K562 (cell line): Measurements from ENCODE around the gene TTLL10. TPM values are rescaled to one million over a fixed set of nuclear protein-coding genes. Genes with fewer than 3 reads are reported as not detected.

Experiments
- ASH1L ChIP-seq: fragments of 450-650 bp; IDR thresholded peaks from 2 replicates; pipeline ENCODE4 v1.6.1; 2018; ENCODE audit warnings: borderline replicate concordance, mild to moderate bottlenecking, low read depth; ENCODE audit not compliant: partially characterized antibody
- BHLHE40 ChIP-seq: IDR thresholded peaks from 2 replicates; pipeline ENCODE4 v1.6.1; 2011; ENCODE audit warnings: low read length, improper control_type of control experiment
- CAMTA2 ChIP-seq: fragments of 250-450 bp; sonication (Bioruptor Pico); conservative IDR thresholded peaks from 2 replicates; pipeline ENCODE4 v1.5.1; 2022
- CBX3 ChIP-seq, 2 experiments: IDR thresholded peaks; 1 replicate in 1 of 2; 2 replicates in 1 of 2; pipeline ENCODE4 v1.6.1; 2012; ENCODE audit warnings: inconsistent platforms in 2 of 2, low read length in 2 of 2, borderline replicate concordance in 1 of 2, control low read depth in 1 of 2
- ELF1 ChIP-seq: fragments of 200-800 bp; sonication (Bioruptor generic); IDR thresholded peaks from 2 replicates; pipeline ENCODE4 v1.6.1; 2016; ENCODE audit warnings: missing genetic modification characterization, missing compliant biosample characterization
- FOXJ3 ChIP-seq: sonication (generic); formaldehyde crosslinking; IDR thresholded peaks from 2 replicates; pipeline ENCODE4 v1.4.0; 2020; ENCODE audit warnings: mild to moderate bottlenecking, missing genetic modification reagents
- KLF6 ChIP-seq: fragments of 250-450 bp; sonication (Bioruptor Pico); IDR thresholded peaks from 2 replicates; pipeline ENCODE4 v1.4.0; 2020; ENCODE audit warnings: mild to moderate bottlenecking, moderate library complexity, borderline replicate concordance
- MTA2 ChIP-seq: fragments of 450-650 bp; IDR thresholded peaks from 2 replicates; pipeline ENCODE4 v1.6.1; 2016; ENCODE audit warnings: low read depth
- SETDB1 ChIP-seq: IDR thresholded peaks from one replicate; pipeline ENCODE4 v1.6.1; 2012; ENCODE audit warnings: low read length, control low read depth, inconsistent platforms
- SMARCB1 ChIP-seq: IDR thresholded peaks from 2 replicates; pipeline ENCODE4 v1.6.1; 2011; ENCODE audit warnings: improper control_type of control experiment, low read depth; ENCODE audit not compliant: insufficient read length
- SUPT5H ChIP-seq: fragments of 450-650 bp; IDR thresholded peaks from 2 replicates; pipeline ENCODE4 v1.6.1; 2016
- ZBTB7A ChIP-seq: IDR thresholded peaks from 2 replicates; pipeline ENCODE4 v1.6.1; 2011; ENCODE audit warnings: low read depth, mild to moderate bottlenecking, low read length, moderate library complexity, borderline replicate concordance; ENCODE audit not compliant: control insufficient read depth
- ZNF239 ChIP-seq: fragments of 250-450 bp; sonication (Bioruptor Pico); IDR thresholded peaks from 2 replicates; pipeline ENCODE4 v1.4.0; 2020; ENCODE audit warnings: mild to moderate bottlenecking
- ZNF280A ChIP-seq: fragments of 450-650 bp; IDR thresholded peaks from 2 replicates; pipeline ENCODE4 v1.6.1; 2018; ENCODE audit warnings: mild to moderate bottlenecking, low read depth; ENCODE audit not compliant: partially characterized antibody
- ZNF561 ChIP-seq: fragments of 450-650 bp; formaldehyde crosslinking; conservative IDR thresholded peaks from 2 replicates; pipeline ENCODE4 v1.4.0; 2020; ENCODE audit warnings: mild to moderate bottlenecking, moderate library complexity
- polyA plus RNA-seq, 8 experiments: library from polyadenylated mRNA; depleted of rRNA in 4 of 8; stranded (reverse) in 5 of 8; unstranded in 3 of 8; fragments of >200 nt; fragmentation: Nextera tagmentation in 2 of 8; fragmentation: Illumina TruSeq in 1 of 8; extraction: Ambion mirVana in 2 of 8; extraction: Trizol in 1 of 8; gene quantifications; 2 replicates each; pipeline versions ENCODE4 v1.2.1 to v1.2.3, GENCODE V29; 2011 to 2014; ENCODE audit warnings: inconsistent platforms in 1 of 8, missing spikeins in 1 of 8
- total RNA-seq, 7 experiments: library from RNA; depleted of rRNA in 6 of 7; stranded (reverse); fragments of >200 nt in 6 of 7; fragmentation: Illumina TruSeq in 2 of 7; extraction: Trizol in 2 of 7; gene quantifications; 2 replicates each; pipeline versions ENCODE4 v1.2.1 to v1.2.3, GENCODE V29; 2011 to 2021; ENCODE audit warnings: low replicate concordance in 1 of 7
- TF ChIP-seq, protein P1 (sequence below): IDR thresholded peaks from 2 replicates; pipeline ENCODE4 v1.6.1; 2011; ENCODE audit not compliant: insufficient read length; ENCODE audit errors: extremely low read depth
- TF ChIP-seq, protein P2 (sequence below): IDR thresholded peaks from 2 replicates; pipeline ENCODE4 v1.6.1; 2016; ENCODE audit warnings: missing genetic modification characterization, missing compliant biosample characterization

The TTLL10 gene
- total and polyA plus RNA-seq, 9 of the 15 experiments (the other 6 are each of a cell fraction or from before 2014, with no cell fraction given): not detected

DNA sequence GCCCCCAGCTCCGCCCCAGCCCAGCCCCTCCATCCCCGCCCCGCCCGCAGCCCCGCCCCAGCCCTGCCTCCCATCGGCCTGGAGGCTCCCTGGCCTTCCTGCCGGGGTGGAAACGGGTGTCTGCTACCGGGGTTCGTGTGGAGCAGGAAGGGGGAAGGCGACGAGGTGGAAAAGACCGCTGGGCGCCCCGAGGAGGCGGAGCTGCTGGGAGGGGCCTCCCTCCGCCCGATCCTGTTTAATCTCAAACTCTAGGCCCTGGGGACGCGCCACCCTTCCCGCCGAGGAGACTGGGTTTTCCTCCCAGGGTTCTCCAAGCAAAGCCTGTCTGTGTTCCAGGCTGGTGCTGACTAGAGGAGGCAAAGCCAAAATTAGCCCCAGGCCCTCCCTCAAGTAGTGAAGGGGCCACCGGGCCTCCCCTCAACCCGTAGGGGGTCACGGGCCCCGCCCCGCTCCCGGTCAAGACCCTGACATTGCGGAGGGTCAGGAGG, 16.2 kb upstream of the TTLL10 start (continued):
- TF ChIP-seq SMARCB1: no peak
- TF ChIP-seq CAMTA2 (CRISPR knock-in tag): no peak
- TF ChIP-seq ZNF561: no peak
- TF ChIP-seq ASH1L: no peak
- TF ChIP-seq BHLHE40: 0 out of 2 replicates have a peak, but pooled peaks have one; percentile 26
- no peak for TF ChIP-seq KLF6
- no peak for TF ChIP-seq ELF1 (tag)
- peak; percentile 89 for TF ChIP-seq SUPT5H
- TF ChIP-seq CBX3 (IDR thresholded peaks at IDR 0.05; ENCODE audit: borderline replicate concordance in 1 of 2, low read length in 2 of 2): peak in 1 of 2 experiments; percentile 62; a peak in 1 of 3 replicates
- TF ChIP-seq ZNF239: no peak
- TF ChIP-seq, protein P1, sequence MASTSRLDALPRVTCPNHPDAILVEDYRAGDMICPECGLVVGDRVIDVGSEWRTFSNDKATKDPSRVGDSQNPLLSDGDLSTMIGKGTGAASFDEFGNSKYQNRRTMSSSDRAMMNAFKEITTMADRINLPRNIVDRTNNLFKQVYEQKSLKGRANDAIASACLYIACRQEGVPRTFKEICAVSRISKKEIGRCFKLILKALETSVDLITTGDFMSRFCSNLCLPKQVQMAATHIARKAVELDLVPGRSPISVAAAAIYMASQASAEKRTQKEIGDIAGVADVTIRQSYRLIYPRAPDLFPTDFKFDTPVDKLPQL: no peak
- no peak for TF ChIP-seq FOXJ3 (CRISPR knock-in tag)
- peak; percentile 35; the same call in 1 of the 2 replicates for TF ChIP-seq ZBTB7A
- no peak for TF ChIP-seq SETDB1
- TF ChIP-seq, protein P2, sequence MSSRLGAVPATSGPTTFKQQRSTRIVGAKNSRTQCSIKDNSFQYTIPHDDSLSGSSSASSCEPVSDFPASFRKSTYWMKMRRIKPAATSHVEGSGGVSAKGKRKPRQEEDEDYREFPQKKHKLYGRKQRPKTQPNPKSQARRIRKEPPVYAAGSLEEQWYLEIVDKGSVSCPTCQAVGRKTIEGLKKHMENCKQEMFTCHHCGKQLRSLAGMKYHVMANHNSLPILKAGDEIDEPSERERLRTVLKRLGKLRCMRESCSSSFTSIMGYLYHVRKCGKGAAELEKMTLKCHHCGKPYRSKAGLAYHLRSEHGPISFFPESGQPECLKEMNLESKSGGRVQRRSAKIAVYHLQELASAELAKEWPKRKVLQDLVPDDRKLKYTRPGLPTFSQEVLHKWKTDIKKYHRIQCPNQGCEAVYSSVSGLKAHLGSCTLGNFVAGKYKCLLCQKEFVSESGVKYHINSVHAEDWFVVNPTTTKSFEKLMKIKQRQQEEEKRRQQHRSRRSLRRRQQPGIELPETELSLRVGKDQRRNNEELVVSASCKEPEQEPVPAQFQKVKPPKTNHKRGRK (tag): no peak
- no peak for TF ChIP-seq ZNF280A
- TF ChIP-seq MTA2: no peak
